KOPT-K1 (cell line): ENCODE results near the gene PNPLA7.

ENCODE experiments used
- H3K27ac ChIP-seq: fragments of 200-600 bp; sonication (generic); 2 replicates; pipeline ENCODE4 v1.5.1; 2016; ENCODE audit warnings: antibody characterized with exemption, mild to moderate bottlenecking, low read depth, low read length; ENCODE audit not compliant: poor library complexity, severe bottlenecking
- H3K36me3 ChIP-seq: fragments of 200-600 bp; sonication (generic); 2 replicates; pipeline ENCODE4 v1.5.1; 2017; ENCODE audit warnings: antibody characterized with exemption, mild to moderate bottlenecking, low read length, moderate library complexity; ENCODE audit not compliant: insufficient read depth
- H3K9me3 ChIP-seq: fragments of 200-600 bp; sonication (generic); 2 replicates; pipeline ENCODE4 v1.5.1; 2017; ENCODE audit warnings: antibody characterized with exemption, low read length, mild to moderate bottlenecking; ENCODE audit not compliant: insufficient read depth, poor library complexity, severe bottlenecking

Gene PNPLA7

GRCh38 chr9:137500666-137501397, 49.4 kb downstream of the PNPLA7 start:
- peaks cover 9% of the 10 kb centered on the region for H3K9me3 ChIP-seq
- no peak overlapping the region for H3K27ac ChIP-seq
- H3K36me3 ChIP-seq = no peaks in the 10 kb centered on the region

GRCh38 chr9:137499858-137500661, 50.1 kb downstream of the PNPLA7 start:
- Histone ChIP-seq H3K27ac (no peak overlapping the region), H3K9me3 (peaks cover 9% of the 10 kb centered on the region), H3K36me3 (no peaks in the 10 kb centered on the region)

- peaks cover 9% of the 10 kb centered on the region for H3K9me3 ChIP-seq
- no peak overlapping the region for H3K27ac ChIP-seq
- no peaks in the 10 kb centered on the region for H3K36me3 ChIP-seq
Measured at GRCh38 chr9:137499416-137499815, 50.8 kb downstream of the PNPLA7 start.

- H3K36me3 ChIP-seq = no peaks in the 10 kb centered on the region
Measured at GRCh38 chr9:137498720-137499150, 51.5 kb downstream of the PNPLA7 start.

GRCh38 chr9:137497921-137498719, 52.1 kb downstream of the PNPLA7 start:
- no peaks in the 10 kb centered on the region for H3K36me3 ChIP-seq
- no peak overlapping the region for H3K27ac ChIP-seq
- peaks cover 9% of the 10 kb centered on the region for H3K9me3 ChIP-seq

More at GRCh38 chr9:137498720-137499150, 51.5 kb downstream of the PNPLA7 start:
- peaks cover 9% of the 10 kb centered on the region for H3K9me3 ChIP-seq
- no peak overlapping the region for H3K27ac ChIP-seq

GRCh38 chr9:137496601-137497375, 53.4 kb downstream of the PNPLA7 start:
- H3K27ac ChIP-seq = no peak overlapping the region
- no peaks in the 10 kb centered on the region for H3K36me3 ChIP-seq
- H3K9me3 ChIP-seq = peaks cover 5% of the 10 kb centered on the region

GRCh38 chr9:137494550-137495351, 55.5 kb downstream of the PNPLA7 start:
- no peak overlapping the region for H3K27ac ChIP-seq
- H3K36me3 ChIP-seq = no peaks in the 10 kb centered on the region
- H3K9me3 ChIP-seq = no peaks in the 10 kb centered on the region

GRCh38 chr9:137494104-137494544, 56.1 kb downstream of the PNPLA7 start:
- Histone ChIP-seq H3K27ac (no peak overlapping the region), H3K9me3 (no peaks in the 10 kb centered on the region), H3K36me3 (no peaks in the 10 kb centered on the region)

- Histone ChIP-seq H3K27ac (no peak overlapping the region), H3K36me3 (no peaks in the 10 kb centered on the region), H3K9me3 (no peaks in the 10 kb centered on the region)
Measured at GRCh38 chr9:137493364-137494103, 56.7 kb downstream of the PNPLA7 start.

- Histone ChIP-seq H3K36me3 (no peaks in the 10 kb centered on the region), H3K9me3 (no peaks in the 10 kb centered on the region), H3K27ac (no peak overlapping the region)
Measured at GRCh38 chr9:137492464-137493363, 57.5 kb downstream of the PNPLA7 start.

GRCh38 chr9:137491735-137492432, 58.3 kb downstream of the PNPLA7 start:
- H3K27ac ChIP-seq = no peak overlapping the region
- H3K9me3 ChIP-seq = no peaks in the 10 kb centered on the region
- no peaks in the 10 kb centered on the region for H3K36me3 ChIP-seq

GRCh38 chr9:137490532-137491186, 59.5 kb downstream of the PNPLA7 start:
- no peaks in the 10 kb centered on the region for H3K36me3 ChIP-seq
- H3K9me3 ChIP-seq = no peaks in the 10 kb centered on the region
- H3K27ac ChIP-seq = no peak overlapping the region
